Astrocyte (in vitro differentiated cells and primary cell): ENCODE results near the gene MAIP1. TPM values are rescaled to one million over a fixed set of nuclear protein-coding genes. Genes with fewer than 3 reads are reported as not detected.

Source experiments
- DNase-seq: peaks from one replicate; pipeline ENCODE4 v3.0.0-alpha.2; 2010; ENCODE audit warnings: low read depth
- FAIRE-seq: peaks from 2 replicates; lab custom pipeline; 2011; peaks lifted over from hg19 to GRCh38; lab: Jason Lieb, UNC
- H2AFZ ChIP-seq: 2 replicates; pipeline ENCODE4 v1.6.0; 2012; ENCODE audit warnings: low read depth, low read length, inconsistent platforms
- H3K27ac ChIP-seq: 2 replicates; pipeline ENCODE4 v1.5.1; 2011; ENCODE audit warnings: low read depth, low read length, inconsistent platforms
- H3K27me3 ChIP-seq: 2 replicates; pipeline ENCODE4 v1.6.0; 2011; ENCODE audit warnings: low read length, inconsistent platforms; ENCODE audit not compliant: insufficient read depth
- H3K36me3 ChIP-seq: 2 replicates; pipeline ENCODE4 v1.5.1; 2011; ENCODE audit warnings: low read length, inconsistent platforms; ENCODE audit not compliant: insufficient read depth
- H3K4me1 ChIP-seq: 2 replicates; pipeline ENCODE4 v1.5.1; 2011; ENCODE audit warnings: low read length, inconsistent platforms; ENCODE audit not compliant: insufficient read depth
- H3K4me2 ChIP-seq: 2 replicates; pipeline ENCODE4 v1.6.0; 2012; ENCODE audit warnings: low read length, inconsistent platforms
- H3K4me3 ChIP-seq: 2 replicates; pipeline ENCODE4 v1.5.1; 2011; ENCODE audit warnings: low read depth, mild to moderate bottlenecking, low read length, inconsistent platforms; ENCODE audit not compliant: insufficient read depth
- H3K79me2 ChIP-seq: 2 replicates; pipeline ENCODE4 v1.6.0; 2012; ENCODE audit warnings: mild to moderate bottlenecking, low read length, inconsistent platforms; ENCODE audit not compliant: insufficient read depth
- H3K9ac ChIP-seq: 2 replicates; pipeline ENCODE4 v1.6.0; 2012; ENCODE audit warnings: mild to moderate bottlenecking, low read length, inconsistent platforms
- H3K9me3 ChIP-seq: 2 replicates; pipeline ENCODE4 v1.5.1; 2012; ENCODE audit warnings: low read depth, mild to moderate bottlenecking, low read length, inconsistent platforms; ENCODE audit not compliant: insufficient read depth
- H4K20me1 ChIP-seq: 2 replicates; pipeline ENCODE4 v1.6.0; 2012; ENCODE audit warnings: low read length, inconsistent platforms; ENCODE audit not compliant: insufficient read depth
- H3K27ac Mint-ChIP-seq: one replicate; pipeline ENCODE4 v1.8.0; 2021; ENCODE audit warnings: mild to moderate bottlenecking, mixed read lengths; ENCODE audit not compliant: unreplicated experiment
- H3K27me3 Mint-ChIP-seq: one replicate; pipeline ENCODE4 v1.8.0; 2021; ENCODE audit warnings: low read depth, mixed read lengths; ENCODE audit not compliant: unreplicated experiment
- H3K36me3 Mint-ChIP-seq: one replicate; pipeline ENCODE4 v1.8.0; 2021; ENCODE audit warnings: low read depth, mixed read lengths; ENCODE audit not compliant: unreplicated experiment
- H3K4me1 Mint-ChIP-seq: one replicate; pipeline ENCODE4 v1.8.0; 2021; ENCODE audit warnings: low read depth, mixed read lengths; ENCODE audit not compliant: unreplicated experiment
- H3K4me3 Mint-ChIP-seq: one replicate; pipeline ENCODE4 v1.8.0; 2021; ENCODE audit warnings: mild to moderate bottlenecking, moderate library complexity, mixed read lengths; ENCODE audit not compliant: unreplicated experiment
- H3K9me3 Mint-ChIP-seq: one replicate; pipeline ENCODE4 v1.8.0; 2021; ENCODE audit warnings: mild to moderate bottlenecking, mixed read lengths; ENCODE audit not compliant: unreplicated experiment
- CTCF ChIP-seq: IDR thresholded peaks from 2 replicates; pipeline ENCODE4 v1.5.1; 2011; ENCODE audit warnings: low read depth, mild to moderate bottlenecking, inconsistent platforms, low read length, moderate library complexity; ENCODE audit not compliant: insufficient read depth
- EZH2 ChIP-seq: IDR thresholded peaks from 2 replicates; pipeline ENCODE4 v1.6.1; 2012; ENCODE audit warnings: mild to moderate bottlenecking, low read length, inconsistent platforms; ENCODE audit not compliant: insufficient read depth
- total RNA-seq: library from RNA; stranded (reverse); gene quantifications from 2 replicates; pipeline ENCODE4 v1.2.1, GENCODE V29; 2021

The MAIP1 gene
- total RNA-seq, 1 donor from 2014 or later = 24.4 TPM

- H3K4me1 ChIP-seq = peaks cover 9% of the 10 kb centered on the region
- H3K79me2 ChIP-seq = no peaks in the 10 kb centered on the region
- TF ChIP-seq EZH2 (no peak), CTCF (peak; percentile 7)
- H3K27ac Mint-ChIP-seq = peak overlapping the region; percentile 86
- H3K36me3 Mint-ChIP-seq = no peaks in the 10 kb centered on the region
- H3K4me3 Mint-ChIP-seq = no peak overlapping the region
- FAIRE-seq (no peak), DNase-seq (no peak)
- no peaks in the 10 kb centered on the region for H3K9me3 Mint-ChIP-seq
- H3K4me1 Mint-ChIP-seq = peaks cover 30% of the 10 kb centered on the region
- H4K20me1 ChIP-seq = no peaks in the 10 kb centered on the region
- H3K4me3 ChIP-seq = peak overlapping the region; percentile 27
- H3K27me3 Mint-ChIP-seq = no peaks in the 10 kb centered on the region
- peak overlapping the region; percentile 51 for H2AFZ ChIP-seq
- no peaks in the 10 kb centered on the region for H3K27me3 ChIP-seq
- H3K27ac ChIP-seq = no peak overlapping the region
- no peaks in the 10 kb centered on the region for H3K36me3 ChIP-seq
- no peaks in the 10 kb centered on the region for H3K9me3 ChIP-seq
- peak overlapping the region; percentile 62 for H3K9ac ChIP-seq
- H3K4me2 ChIP-seq = peak overlapping the region; percentile 80
Observed at GRCh38 chr2:199979398-199979797, 24.0 kb downstream of the MAIP1 start.

GRCh38 chr2:199979832-199980628 is 24.6 kb downstream of the MAIP1 start:
- peak; percentile 99 for TF ChIP-seq CTCF
- no peak for TF ChIP-seq EZH2
- Histone ChIP-seq H3K79me2 (no peaks in the 10 kb centered on the region), H3K27ac (no peak overlapping the region), H3K36me3 (no peaks in the 10 kb centered on the region), H3K4me2 (peak overlapping the region; percentile 80), H3K27me3 (no peaks in the 10 kb centered on the region), H3K9me3 (no peaks in the 10 kb centered on the region), H3K4me3 (peak overlapping the region; percentile 27), H3K4me1 (peaks cover 9% of the 10 kb centered on the region), H2AFZ (peak overlapping the region; percentile 51), H3K9ac (peak overlapping the region; percentile 62), H4K20me1 (no peaks in the 10 kb centered on the region)
- Mint-ChIP-seq H3K9me3 (no peaks in the 10 kb centered on the region), H3K27me3 (no peaks in the 10 kb centered on the region), H3K4me1 (peaks cover 30% of the 10 kb centered on the region), H3K36me3 (no peaks in the 10 kb centered on the region), H3K27ac (peak overlapping the region; percentile 86), H3K4me3 (no peak overlapping the region)
- DNase-seq (peak; percentile 49), FAIRE-seq (peak; percentile 37)
